NAMALWA (cell line): ENCODE measurements around the gene FHIT.
A peak's percentile ranks its signal among the peaks of the same experiment; 100 is the strongest.

ENCODE experiments used
- DNase-seq: peaks from one replicate; pipeline ENCODE4 v3.0.0-alpha.2; 2015; ENCODE audit warnings: low spot score

Gene FHIT

GRCh38 chr3:60276615-60277014 is 974.6 kb downstream of the FHIT start:
- DNase-seq, result no peak

- no peak for DNase-seq
Measured at GRCh38 chr3:60274646-60275045, 976.6 kb downstream of the FHIT start.

GRCh38 chr3:60274098-60274497 is 977.2 kb downstream of the FHIT start:
- no peak for DNase-seq

GRCh38 chr3:60269829-60270266 is 981.4 kb downstream of the FHIT start:
- DNase-seq, result no peak

- DNase-seq, result no peak
Measured at GRCh38 chr3:60269377-60269776, 981.9 kb downstream of the FHIT start.

- no peak for DNase-seq
Measured at GRCh38 chr3:60268123-60268522, 983.1 kb downstream of the FHIT start.

- DNase-seq, result no peak
Measured at GRCh38 chr3:60266444-60266843, 984.8 kb downstream of the FHIT start.

- no peak for DNase-seq
Measured at GRCh38 chr3:60263191-60263590, 988.1 kb downstream of the FHIT start.

- DNase-seq, result no peak
Measured at GRCh38 chr3:60262546-60262945, 988.7 kb downstream of the FHIT start.

GRCh38 chr3:60260546-60260945 is 990.7 kb downstream of the FHIT start:
- DNase-seq, result no peak

GRCh38 chr3:60250810-60251209 is 1000.4 kb downstream of the FHIT start:
- DNase-seq, result peak; percentile 8

GRCh38 chr3:60250206-60250605 is 1001.0 kb downstream of the FHIT start:
- DNase-seq, result peak; percentile 42

GRCh38 chr3:60246361-60246760 is 1004.9 kb downstream of the FHIT start:
- no peak for DNase-seq

- no peak for DNase-seq
Measured at GRCh38 chr3:60243456-60243855, 1007.8 kb downstream of the FHIT start.

GRCh38 chr3:60240492-60240891 is 1010.8 kb downstream of the FHIT start:
- no peak for DNase-seq

- no peak for DNase-seq
Measured at GRCh38 chr3:60238550-60238949, 1012.7 kb downstream of the FHIT start.

- no peak for DNase-seq
Measured at GRCh38 chr3:60229502-60229901, 1021.8 kb downstream of the FHIT start.

- no peak for DNase-seq
Measured at GRCh38 chr3:60228823-60229222, 1022.4 kb downstream of the FHIT start.

- DNase-seq, result no peak
Measured at GRCh38 chr3:60226912-60227311, 1024.3 kb downstream of the FHIT start.

- DNase-seq, result no peak
Measured at GRCh38 chr3:60225848-60226247, 1025.4 kb downstream of the FHIT start.

- DNase-seq, result no peak
Measured at GRCh38 chr3:60220768-60221167, 1030.5 kb downstream of the FHIT start.

GRCh38 chr3:60219501-60219900 is 1031.8 kb downstream of the FHIT start:
- no peak for DNase-seq

- DNase-seq, result no peak
Measured at GRCh38 chr3:60217156-60217911, 1033.9 kb downstream of the FHIT start.

GRCh38 chr3:60216462-60217075 is 1034.7 kb downstream of the FHIT start:
- DNase-seq, result no peak
